ENCODE data around the gene PROSER3. TPM values are rescaled to one million over a fixed set of nuclear protein-coding genes. Genes with fewer than 3 reads are reported as not detected.

PROSER3 gene
- total and polyA plus RNA-seq, 7 donors, result 4.2 to 16.2 (median 8.7) TPM

DNA sequence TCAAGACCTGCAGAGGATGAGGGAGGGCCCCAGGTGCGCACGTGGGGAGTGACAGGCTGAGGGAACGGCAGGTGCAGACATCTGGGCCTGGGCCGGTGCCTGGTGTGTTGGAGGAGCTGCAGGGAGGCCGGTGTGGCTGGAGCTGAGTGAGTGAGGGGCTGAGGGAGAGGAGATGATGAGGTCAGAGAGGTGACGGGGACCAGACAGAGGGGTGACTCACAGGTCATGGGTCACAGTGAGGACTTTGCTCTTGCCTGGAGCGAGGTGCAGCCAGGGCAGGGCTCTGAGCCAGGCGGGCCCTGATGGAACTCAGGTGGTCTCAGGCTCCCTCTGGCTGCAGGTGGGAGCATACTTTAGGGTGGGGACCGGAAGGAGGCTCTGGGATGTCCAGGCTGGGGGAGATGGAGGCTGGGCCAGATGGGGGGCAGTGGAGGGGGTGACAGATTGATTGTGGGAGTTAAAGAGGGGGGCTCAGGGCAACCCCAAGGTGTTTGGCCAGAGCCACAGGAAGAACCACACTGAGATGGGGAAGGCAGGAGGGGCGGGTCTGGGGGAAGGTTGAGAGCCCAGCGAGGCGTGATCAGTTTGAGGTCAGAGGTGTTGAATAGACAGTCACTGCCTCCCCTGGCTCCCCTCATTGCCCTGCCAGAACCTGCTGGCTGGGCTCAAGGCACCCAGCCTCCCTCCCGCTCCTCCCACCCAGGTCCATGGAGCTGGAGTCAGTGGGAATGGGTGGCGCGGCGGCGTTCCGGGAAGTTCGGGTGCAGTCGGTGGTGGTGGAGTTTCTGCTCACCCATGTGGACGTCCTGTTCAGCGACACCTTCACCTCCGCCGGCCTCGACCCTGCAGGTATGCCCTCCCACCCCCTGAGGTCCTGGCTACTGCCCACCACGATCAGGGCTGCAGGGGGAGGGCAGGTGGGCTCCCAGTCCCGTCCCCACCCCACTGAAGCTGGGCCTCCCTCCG is 25.8 kb downstream of the PROSER3 start:
- H3K4me3 ChIP-seq, result no peak overlapping the region
- no peak overlapping the region for H3K27ac ChIP-seq
- no peaks in the 10 kb centered on the region for H3K4me1 ChIP-seq
- H3K9me3 ChIP-seq, result no peaks in the 10 kb centered on the region
- no peak for TF ChIP-seq CTCF (IDR thresholded peaks at IDR 0.05)
- ATAC-seq, result peak in 1 of 4 donors; percentile 19
- intact Hi-C loops (cut with DNase I), result no loop called here
- H3K36me3 ChIP-seq (ENCODE audit: insufficient read depth in 1 of 2, low read depth in 1 of 2), result peaks cover 0 to 37% of the 10 kb centered on the region in 2 donors
- no peaks in the 10 kb centered on the region for H3K27me3 ChIP-seq (ENCODE audit: insufficient read depth in 3 of 3, low read length in 2 of 3)
- WGBS, 3 donors, result 80 to 83% (median 82%) methylated on average over 24 to 28 of the region's 28 CpGs
- no peak for DNase-seq

GRCh38 chr19:35784503-35785338 is 26.7 kb downstream of the PROSER3 start:
- 80 to 86% (median 81%) methylated on average over 41 to 45 of the region's 45 CpGs for WGBS, 3 donors
- H3K27ac ChIP-seq, result no peak overlapping the region
- no peak overlapping the region for H3K4me3 ChIP-seq
- DNase-seq, result no peak
- H3K4me1 ChIP-seq, result no peaks in the 10 kb centered on the region
- peaks cover 0 to 29% of the 10 kb centered on the region in 2 donors for H3K36me3 ChIP-seq (ENCODE audit: insufficient read depth in 1 of 2, low read depth in 1 of 2)
- H3K9me3 ChIP-seq, result no peaks in the 10 kb centered on the region
- intact Hi-C loops (cut with DNase I), result no loop called here
- no peak for ATAC-seq
- no peak for TF ChIP-seq CTCF (IDR thresholded peaks at IDR 0.05)
- no peaks in the 10 kb centered on the region for H3K27me3 ChIP-seq (ENCODE audit: insufficient read depth in 3 of 3, low read length in 2 of 3)

DNA sequence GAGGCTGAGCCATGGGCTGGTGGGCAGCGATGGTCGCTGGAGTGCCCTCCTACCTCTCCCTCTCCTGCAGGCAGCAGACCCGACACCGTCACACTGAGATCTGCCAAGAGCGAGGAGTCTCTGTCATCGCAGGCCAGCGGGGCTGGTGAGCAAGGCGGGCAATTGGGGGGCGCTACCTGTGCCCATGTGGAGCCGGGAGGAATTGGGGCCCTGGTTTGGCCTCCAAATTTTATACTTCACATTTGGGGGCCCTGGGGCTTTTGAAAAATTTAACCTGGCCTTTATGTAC is 27.3 kb downstream of the PROSER3 start:
- H3K4me3 ChIP-seq, result no peak overlapping the region
- no peaks in the 10 kb centered on the region for H3K27me3 ChIP-seq (ENCODE audit: insufficient read depth in 3 of 3, low read length in 2 of 3)
- H3K36me3 ChIP-seq (ENCODE audit: insufficient read depth in 1 of 2, low read depth in 1 of 2), result peaks cover 0 to 25% of the 10 kb centered on the region in 2 donors
- no peak for TF ChIP-seq CTCF (IDR thresholded peaks at IDR 0.05)
- no peaks in the 10 kb centered on the region for H3K9me3 ChIP-seq
- WGBS, 3 donors, result 85 to 91% (median 89%) methylated on average over 9 to 10 of the region's 10 CpGs
- no peak for DNase-seq
- no peak for ATAC-seq
- H3K4me1 ChIP-seq, result no peaks in the 10 kb centered on the region
- H3K27ac ChIP-seq, result no peak overlapping the region
- intact Hi-C loops (cut with DNase I), result no loop called here

GRCh38 chr19:35786299-35787160 is 28.6 kb downstream of the PROSER3 start:
- peaks cover 0 to 12% of the 10 kb centered on the region in 2 donors for H3K36me3 ChIP-seq (ENCODE audit: insufficient read depth in 1 of 2, low read depth in 1 of 2)
- WGBS, 3 donors, result 88 to 92% (median 90%) methylated on average over 26 to 31 of the region's 31 CpGs
- no peak overlapping the region for H3K4me3 ChIP-seq
- no peaks in the 10 kb centered on the region for H3K4me1 ChIP-seq
- no peak overlapping the region for H3K27ac ChIP-seq
- no peaks in the 10 kb centered on the region for H3K27me3 ChIP-seq (ENCODE audit: insufficient read depth in 3 of 3, low read length in 2 of 3)
- intact Hi-C loops (cut with DNase I), result no loop called here
- H3K9me3 ChIP-seq, result no peaks in the 10 kb centered on the region
- no peak for DNase-seq
- ATAC-seq, result no peak
- TF ChIP-seq CTCF (IDR thresholded peaks at IDR 0.05), result no peak

Data from psoas muscle (tissue), 8 donors.